ENCODE results near the gene CRMP1.

DNA sequence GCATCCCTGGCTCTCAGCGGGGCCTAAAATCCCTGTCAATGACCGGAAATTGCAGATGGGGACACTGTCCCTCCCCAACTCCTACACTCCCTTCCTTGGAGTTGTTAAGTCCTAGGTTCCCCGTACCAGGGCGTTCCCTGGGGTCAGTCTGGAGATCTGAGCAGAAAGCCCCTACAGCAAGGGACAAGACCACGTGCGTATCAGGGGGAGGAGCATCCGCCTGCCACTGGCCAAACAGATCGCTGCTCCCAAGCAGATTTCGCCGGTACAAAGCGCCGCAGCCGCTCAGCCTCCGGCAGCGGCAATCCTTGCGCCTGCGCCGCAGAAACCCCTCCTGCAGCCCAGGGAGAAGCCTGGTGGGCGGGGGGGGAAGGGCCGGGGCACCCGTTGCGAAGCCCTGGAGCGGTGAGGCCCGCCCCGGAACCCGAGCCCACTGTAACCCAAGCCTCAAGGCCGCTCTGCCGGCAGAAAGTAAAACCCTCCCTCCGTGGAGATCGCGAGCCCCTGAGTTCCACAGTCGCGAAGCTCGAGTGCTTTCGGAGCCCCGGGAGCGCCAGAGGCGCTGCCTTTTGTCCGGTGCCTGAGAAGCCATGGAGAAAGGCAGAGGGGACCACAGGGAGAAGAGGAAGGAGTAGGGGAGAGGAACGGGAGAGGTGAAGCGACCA is 2.7 kb downstream of the CRMP1 start:
- TF ChIP-seq YY1 (IDR thresholded peaks at IDR 0.05; ENCODE audit: insufficient read depth, insufficient read length) (no peak), ZNF274 (IDR thresholded peaks at IDR 0.05; ENCODE audit: low read depth, low read length) (no peak)

Data from NT2/D1 (cell line).